ENCODE data around the gene ABCA2. TPM values are rescaled to one million over a fixed set of nuclear protein-coding genes. Genes with fewer than 3 reads are reported as not detected.

Gene ABCA2
- total and polyA plus RNA-seq, 11 donors, result 13.1 to 44.3 (median 30.6) TPM

- no peaks in the 10 kb centered on the region for H3K9me3 ChIP-seq
- H3K36me3 ChIP-seq, result no peaks in the 10 kb centered on the region
- ATAC-seq (no peak), DNase-seq (no peak)
- peaks cover 0 to 46% (median 16%) of the 10 kb centered on the region in 12 donors for H3K4me1 ChIP-seq
- TF ChIP-seq POLR2A (IDR thresholded peaks at IDR 0.05) (no peak), CTCF (IDR thresholded peaks at IDR 0.05) (no peak)
- no peak overlapping the region for H3K4me3 ChIP-seq
- H3K27me3 ChIP-seq, result no peaks in the 10 kb centered on the region
- intact Hi-C loops (cut with DNase I), result no loop called here
- WGBS, 4 donors, result 84 to 88% (median 86%) methylated on average over 4 to 11 of the region's 11 CpGs
- no peak overlapping the region for H3K27ac ChIP-seq
Observed at GRCh38 chr9:136970361-136970760, 57.7 kb downstream of the ABCA2 start.

GRCh38 chr9:136969774-136970173 is 58.3 kb downstream of the ABCA2 start:
- Histone ChIP-seq H3K36me3 (no peaks in the 10 kb centered on the region), H3K27ac (no peak overlapping the region), H3K4me3 (no peak overlapping the region), H3K9me3 (no peaks in the 10 kb centered on the region), H3K27me3 (no peaks in the 10 kb centered on the region), H3K4me1 (peaks cover 0 to 42% (median 12%) of the 10 kb centered on the region in 12 donors)
- intact Hi-C loops (cut with DNase I), result no loop called here
- no peak for ATAC-seq
- WGBS, 4 donors, result 75 to 94% (median 89%) methylated on average over 2 to 5 of the region's 5 CpGs
- DNase-seq, result no peak
- TF ChIP-seq POLR2A (IDR thresholded peaks at IDR 0.05) (no peak), CTCF (IDR thresholded peaks at IDR 0.05) (no peak)

DNA sequence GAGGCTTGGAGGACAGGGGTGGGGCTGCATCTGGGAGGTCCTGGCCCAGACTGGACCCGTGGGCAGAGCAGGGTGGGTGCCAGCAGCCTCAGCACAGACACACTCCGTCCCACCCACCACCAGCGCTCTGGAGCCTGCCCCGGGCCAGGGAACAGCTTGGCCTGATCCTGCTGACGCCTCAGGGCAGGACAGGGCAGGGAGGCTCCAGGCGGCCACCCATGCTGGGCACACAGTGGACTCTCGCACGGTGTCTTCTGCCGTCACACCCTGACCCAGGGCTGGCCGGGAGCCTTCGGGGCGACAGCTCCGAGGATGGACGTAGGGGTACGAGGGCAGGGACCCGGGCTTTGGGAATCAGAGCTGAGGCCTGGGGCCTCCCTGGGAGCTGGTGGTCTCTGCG is 58.9 kb downstream of the ABCA2 start:
- ATAC-seq, result no peak
- TF ChIP-seq POLR2A (IDR thresholded peaks at IDR 0.05), result no peak
- TF ChIP-seq CTCF (IDR thresholded peaks at IDR 0.05), result no peak
- Histone ChIP-seq H3K4me1 (peaks cover 0 to 42% (median 14%) of the 10 kb centered on the region in 12 donors), H3K36me3 (no peaks in the 10 kb centered on the region), H3K9me3 (no peaks in the 10 kb centered on the region), H3K27ac (no peak overlapping the region), H3K27me3 (no peaks in the 10 kb centered on the region), H3K4me3 (no peak overlapping the region)
- 81 to 94% (median 91%) methylated on average over 7 to 17 of the region's 17 CpGs for WGBS, 4 donors
- intact Hi-C loops (cut with DNase I), result no loop called here
- DNase-seq, result no peak

DNA sequence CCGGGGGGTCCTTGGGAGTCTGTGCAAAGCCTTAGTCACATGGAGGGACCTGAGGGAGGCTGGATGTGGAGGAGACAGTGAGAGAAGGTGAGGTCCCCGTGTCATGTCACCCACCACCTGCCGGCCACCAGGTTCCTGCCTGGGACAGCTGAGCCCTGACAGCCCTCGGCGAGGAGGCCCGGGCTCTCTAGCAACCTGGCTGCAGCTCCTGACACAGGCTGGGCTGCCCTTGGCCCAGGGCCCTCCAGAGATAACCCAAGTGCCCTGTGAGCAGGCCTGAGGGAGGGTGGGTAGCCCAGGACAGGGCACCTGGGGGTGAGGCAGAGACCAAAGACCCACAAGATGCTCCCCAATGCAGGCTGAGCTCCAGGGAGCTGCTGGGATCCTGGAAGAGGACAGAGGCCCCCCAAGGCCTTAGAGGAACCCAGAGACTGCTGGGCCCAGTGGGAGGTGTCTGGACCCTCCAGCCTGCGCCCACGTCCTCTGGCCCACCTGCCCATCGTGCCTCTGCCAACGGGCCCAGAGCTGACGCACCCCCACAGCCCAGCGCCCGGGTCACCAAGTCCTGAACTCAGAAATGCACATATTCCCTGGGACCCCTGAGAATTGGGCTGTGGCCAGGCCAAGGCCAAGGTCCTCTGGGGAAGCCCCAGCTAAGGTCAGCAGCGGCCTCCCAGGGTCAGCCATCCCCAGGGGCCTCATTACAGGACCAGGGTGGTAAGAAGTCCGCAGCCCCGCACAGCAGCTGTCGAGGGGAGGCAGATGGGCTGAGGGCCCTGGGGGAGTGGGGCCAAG is 59.5 kb downstream of the ABCA2 start:
- Histone ChIP-seq H3K27me3 (no peaks in the 10 kb centered on the region), H3K4me1 (peaks cover 0 to 46% (median 16%) of the 10 kb centered on the region in 12 donors), H3K27ac (no peak overlapping the region), H3K9me3 (no peaks in the 10 kb centered on the region), H3K4me3 (no peak overlapping the region), H3K36me3 (no peaks in the 10 kb centered on the region)
- TF ChIP-seq POLR2A (IDR thresholded peaks at IDR 0.05) (no peak), CTCF (IDR thresholded peaks at IDR 0.05) (no peak)
- ATAC-seq, result no peak
- WGBS, 4 donors, result 54 to 78% (median 72%) methylated on average over 11 to 17 of the region's 17 CpGs
- intact Hi-C loops (cut with DNase I), result no loop called here
- DNase-seq, result no peak
